ENCODE results near the gene IGFBP7.

GRCh38 chr4:57040510-57040909, 69.7 kb downstream of the IGFBP7 start:
- no peak for TF ChIP-seq EZH2 (IDR thresholded peaks at IDR 0.05; ENCODE audit: insufficient read depth, poor library complexity, severe bottlenecking)
- no peak for TF ChIP-seq EZH2phosphoT487 (IDR thresholded peaks at IDR 0.05; ENCODE audit: insufficient read depth, low read depth)
